ENCODE measurements around the gene ANXA2. TPM values are rescaled to one million over a fixed set of nuclear protein-coding genes. Genes with fewer than 3 reads are reported as not detected.
A peak's percentile ranks its signal among the peaks of the same experiment; 100 is the strongest.
"Not testable (repeated sequence)": the region's sequence is repeated elsewhere in the genome, so short reads cannot be mapped to it uniquely, and the experiment has no call there.

ANXA2 gene
- total and polyA plus RNA-seq, 9 donors: 118 to 910 (median 237) TPM

- H3K27ac ChIP-seq: no peak overlapping the region
- no peaks in the 10 kb centered on the region for H3K27me3 ChIP-seq
- no peaks in the 10 kb centered on the region for H3K36me3 ChIP-seq
- no peak for TF ChIP-seq POLR2A (IDR thresholded peaks at IDR 0.05)
- TF ChIP-seq EP300 (IDR thresholded peaks at IDR 0.05): no peak
- no peak for TF ChIP-seq CTCF (IDR thresholded peaks at IDR 0.05)
- WGBS, 3 donors: 76 to 77% (median 76%) methylated on average over 4 of the region's 4 CpGs
- intact Hi-C loops (cut with DNase I): no loop called here
- H3K9me3 ChIP-seq: no peaks in the 10 kb centered on the region
- H3K4me1 ChIP-seq (ENCODE audit: insufficient read depth): no peaks in the 10 kb centered on the region
- H3K4me3 ChIP-seq: no peak overlapping the region
- no peak for DNase-seq
These were observed 60.7 kb downstream of the ANXA2 start for GRCh38 chr15:60337076-60337475.

DNA sequence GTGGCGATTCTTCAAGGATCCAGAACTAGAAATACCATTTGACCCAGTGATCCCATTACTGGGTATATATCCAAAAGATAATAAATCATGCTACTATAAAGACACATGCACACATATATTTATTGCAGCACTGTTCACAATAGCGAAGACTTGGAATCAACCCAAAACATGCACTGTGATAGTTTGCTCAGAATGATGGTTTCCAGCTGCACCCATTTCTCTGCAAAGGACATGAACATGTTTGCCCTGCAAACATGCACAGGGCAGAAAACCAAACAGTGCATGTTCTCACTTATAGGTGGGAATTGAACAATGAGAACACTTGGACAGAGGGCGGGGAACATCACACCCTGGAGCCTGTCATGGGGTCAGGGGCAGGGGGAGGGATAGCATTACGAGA is 62.5 kb downstream of the ANXA2 start:
- H3K27me3 ChIP-seq; H3K4me1 ChIP-seq (ENCODE audit: insufficient read depth); H3K4me3 ChIP-seq; DNase-seq; H3K9me3 ChIP-seq; H3K27ac ChIP-seq; intact Hi-C loops (cut with DNase I); H3K36me3 ChIP-seq: not testable (repeated sequence)
- WGBS, 3 donors: 49 to 53% (median 52%) methylated on average over 4 of the region's 4 CpGs

GRCh38 chr15:60328852-60329443 is 68.8 kb downstream of the ANXA2 start:
- intact Hi-C loops (cut with DNase I): loop anchor here in 1 of 4 donors (10.0 kb wide), 1 partner anchor 634 kb away; no protein-coding TSS in a partner anchor
- H3K27ac ChIP-seq: no peak overlapping the region
- no peaks in the 10 kb centered on the region for H3K4me1 ChIP-seq (ENCODE audit: insufficient read depth)
- H3K4me3 ChIP-seq: no peak overlapping the region
- peak in 1 of 3 donors; percentile 11 for TF ChIP-seq CTCF (IDR thresholded peaks at IDR 0.05)
- no peak for TF ChIP-seq EP300 (IDR thresholded peaks at IDR 0.05)
- TF ChIP-seq POLR2A (IDR thresholded peaks at IDR 0.05): no peak
- WGBS, 3 donors: 14 to 19% (median 16%) methylated on average over 7 of the region's 7 CpGs
- H3K9me3 ChIP-seq: no peaks in the 10 kb centered on the region
- no peak for DNase-seq
- H3K36me3 ChIP-seq: no peaks in the 10 kb centered on the region
- no peaks in the 10 kb centered on the region for H3K27me3 ChIP-seq

- no peaks in the 10 kb centered on the region for H3K36me3 ChIP-seq
- H3K27ac ChIP-seq: no peak overlapping the region
- DNase-seq: no peak
- no peaks in the 10 kb centered on the region for H3K4me1 ChIP-seq (ENCODE audit: insufficient read depth)
- intact Hi-C loops (cut with DNase I): loop anchor here in 1 of 4 donors (10.0 kb wide), 1 partner anchor 632 kb away; no protein-coding TSS in a partner anchor
- WGBS, 3 donors: 10 to 18% (median 14%) methylated on average over 5 of the region's 5 CpGs
- TF ChIP-seq CTCF (IDR thresholded peaks at IDR 0.05) (peak; percentile 55 to 71 (median 62)), POLR2A (IDR thresholded peaks at IDR 0.05) (no peak)
- H3K27me3 ChIP-seq: no peaks in the 10 kb centered on the region
- no peak overlapping the region for H3K4me3 ChIP-seq
- H3K9me3 ChIP-seq: no peaks in the 10 kb centered on the region
These were observed 70.7 kb downstream of the ANXA2 start for GRCh38 chr15:60326824-60327654.

DNA sequence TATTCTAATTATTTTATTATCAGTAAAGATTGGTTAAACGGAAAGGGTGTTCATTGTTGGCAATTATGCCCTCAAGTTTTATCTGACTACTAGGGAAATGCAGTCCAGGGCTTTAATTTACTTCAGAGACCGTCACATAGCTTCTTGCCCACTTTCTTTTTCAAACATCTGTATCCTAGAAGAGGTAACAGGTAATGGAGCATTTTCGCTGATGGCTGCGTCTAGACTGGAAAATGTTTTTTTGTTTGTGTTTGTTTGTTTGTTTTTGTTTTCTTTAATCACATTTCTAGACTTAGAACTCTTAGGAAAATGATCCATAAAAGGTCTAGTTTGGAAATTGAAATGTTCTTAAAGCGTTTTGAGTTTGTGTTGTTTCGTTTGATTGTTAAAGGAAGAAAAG is 71.4 kb downstream of the ANXA2 start:
- TF ChIP-seq CTCF (IDR thresholded peaks at IDR 0.05) (no peak), EP300 (IDR thresholded peaks at IDR 0.05) (no peak), POLR2A (IDR thresholded peaks at IDR 0.05) (no peak)
- no peaks in the 10 kb centered on the region for H3K4me1 ChIP-seq (ENCODE audit: insufficient read depth)
- H3K9me3 ChIP-seq: no peaks in the 10 kb centered on the region
- WGBS, 3 donors: 13 to 16% (median 13%) methylated on average over 6 of the region's 6 CpGs
- H3K4me3 ChIP-seq: no peak overlapping the region
- no peak overlapping the region for H3K27ac ChIP-seq
- no peaks in the 10 kb centered on the region for H3K36me3 ChIP-seq
- no peak for DNase-seq
- no peaks in the 10 kb centered on the region for H3K27me3 ChIP-seq
- intact Hi-C loops (cut with DNase I): loop anchor here in 1 of 4 donors (10.0 kb wide), 1 partner anchor 632 kb away; no protein-coding TSS in a partner anchor

Measured in ovary (tissue), 9 donors.